ENCODE data around the gene CD320.
A peak's percentile ranks its signal among the peaks of the same experiment; 100 is the strongest.

The CD320 gene

DNA sequence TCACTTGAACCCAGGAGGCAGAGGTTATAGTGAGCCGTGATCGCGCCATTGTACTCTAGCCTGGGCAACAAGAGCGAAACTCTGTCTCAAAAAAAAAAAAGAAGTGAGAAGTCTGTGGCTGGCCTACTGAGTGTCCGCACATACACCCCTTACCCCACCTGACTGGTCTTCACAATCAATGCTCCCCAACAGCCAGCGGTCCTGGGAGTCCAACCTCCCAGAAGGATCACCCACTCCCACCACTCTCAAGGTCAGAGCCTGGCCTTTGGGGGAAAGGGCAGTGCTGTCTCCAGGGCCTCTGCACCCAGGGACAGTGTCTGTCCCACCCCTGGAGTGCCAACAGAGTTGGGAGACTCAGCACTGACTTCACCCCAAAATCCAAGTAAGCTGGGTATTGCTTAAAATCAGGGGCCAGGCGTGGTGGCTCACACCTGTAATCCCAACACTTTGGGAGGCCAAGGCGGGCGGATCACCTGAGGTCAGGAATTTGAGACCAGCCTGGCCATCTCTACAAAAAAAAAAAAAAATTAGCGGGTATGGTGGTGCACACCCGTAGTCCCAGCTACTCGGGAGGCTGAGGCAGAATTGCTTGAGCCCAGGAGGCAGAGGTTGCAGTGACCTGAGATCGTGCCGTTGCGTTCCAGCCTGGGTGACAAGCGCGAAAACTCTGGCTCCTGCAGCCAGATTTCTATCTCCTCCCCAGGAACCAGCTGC lies 2.3 kb upstream of the CD320 start:
- TF ChIP-seq, protein P1, sequence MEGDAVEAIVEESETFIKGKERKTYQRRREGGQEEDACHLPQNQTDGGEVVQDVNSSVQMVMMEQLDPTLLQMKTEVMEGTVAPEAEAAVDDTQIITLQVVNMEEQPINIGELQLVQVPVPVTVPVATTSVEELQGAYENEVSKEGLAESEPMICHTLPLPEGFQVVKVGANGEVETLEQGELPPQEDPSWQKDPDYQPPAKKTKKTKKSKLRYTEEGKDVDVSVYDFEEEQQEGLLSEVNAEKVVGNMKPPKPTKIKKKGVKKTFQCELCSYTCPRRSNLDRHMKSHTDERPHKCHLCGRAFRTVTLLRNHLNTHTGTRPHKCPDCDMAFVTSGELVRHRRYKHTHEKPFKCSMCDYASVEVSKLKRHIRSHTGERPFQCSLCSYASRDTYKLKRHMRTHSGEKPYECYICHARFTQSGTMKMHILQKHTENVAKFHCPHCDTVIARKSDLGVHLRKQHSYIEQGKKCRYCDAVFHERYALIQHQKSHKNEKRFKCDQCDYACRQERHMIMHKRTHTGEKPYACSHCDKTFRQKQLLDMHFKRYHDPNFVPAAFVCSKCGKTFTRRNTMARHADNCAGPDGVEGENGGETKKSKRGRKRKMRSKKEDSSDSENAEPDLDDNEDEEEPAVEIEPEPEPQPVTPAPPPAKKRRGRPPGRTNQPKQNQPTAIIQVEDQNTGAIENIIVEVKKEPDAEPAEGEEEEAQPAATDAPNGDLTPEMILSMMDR (IDR thresholded peaks at IDR 0.05; ENCODE audit: low read depth, low read length), result no peak
- no peak overlapping the region for H3K4me3 ChIP-seq (ENCODE audit: low read depth, low read length)

DNA sequence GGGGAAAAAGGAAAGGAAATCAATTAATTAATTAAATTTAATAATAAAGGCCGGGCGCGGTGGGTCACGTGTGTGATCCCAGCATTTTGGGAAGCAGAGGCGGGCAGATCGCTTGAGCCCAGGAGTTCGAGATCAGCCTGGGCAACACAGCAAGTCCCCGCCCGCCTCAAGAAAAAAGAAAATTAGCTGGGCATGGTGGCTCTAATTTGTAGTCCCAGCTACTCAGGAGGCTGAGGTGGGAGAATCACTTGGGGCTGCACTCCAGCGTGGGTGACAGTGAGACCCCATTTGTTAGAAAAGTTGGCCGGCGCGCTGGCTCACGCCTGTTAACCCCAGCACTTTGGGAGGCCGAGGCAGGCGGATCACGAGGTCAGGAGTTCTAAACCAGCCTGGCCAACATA lies 733 bp upstream of the CD320 start:
- peak overlapping the region; percentile 67; the same call in 1 of the 2 replicates for H3K4me3 ChIP-seq (ENCODE audit: low read depth, low read length)
- TF ChIP-seq, protein P1 (IDR thresholded peaks at IDR 0.05; ENCODE audit: low read depth, low read length), result no peak

DNA sequence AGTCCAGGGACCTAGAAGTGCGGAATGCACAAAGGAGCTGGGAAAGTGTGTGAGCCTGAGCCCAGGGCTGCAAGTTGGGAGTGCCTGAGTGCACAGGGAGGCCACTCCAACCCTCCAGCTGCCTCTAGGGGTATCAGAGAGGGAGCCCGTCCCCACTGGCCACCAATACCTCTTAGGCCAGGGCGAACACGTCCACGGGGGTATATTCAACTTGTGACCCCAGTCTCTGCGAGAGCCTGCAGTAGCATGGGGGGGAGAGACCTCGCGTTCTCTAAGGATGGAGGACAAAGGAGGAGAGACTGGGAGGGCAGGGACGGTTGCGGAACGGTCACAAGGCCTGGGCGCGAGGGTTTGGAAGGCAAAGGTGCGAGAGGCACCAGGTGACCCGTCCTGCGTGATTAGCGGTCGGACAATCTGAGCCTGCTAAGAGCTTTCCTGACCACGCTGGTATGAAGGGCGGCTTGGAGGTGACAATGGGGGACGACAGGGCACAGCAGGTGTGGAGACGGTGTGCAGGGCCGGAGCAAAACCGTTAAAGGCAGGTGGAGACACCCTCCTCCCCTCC lies 676 bp downstream of the CD320 start:
- H3K4me3 ChIP-seq (ENCODE audit: low read depth, low read length), result peak overlapping the region; percentile 67
- TF ChIP-seq, protein P1 (IDR thresholded peaks at IDR 0.05; ENCODE audit: low read depth, low read length), result no peak

DNA sequence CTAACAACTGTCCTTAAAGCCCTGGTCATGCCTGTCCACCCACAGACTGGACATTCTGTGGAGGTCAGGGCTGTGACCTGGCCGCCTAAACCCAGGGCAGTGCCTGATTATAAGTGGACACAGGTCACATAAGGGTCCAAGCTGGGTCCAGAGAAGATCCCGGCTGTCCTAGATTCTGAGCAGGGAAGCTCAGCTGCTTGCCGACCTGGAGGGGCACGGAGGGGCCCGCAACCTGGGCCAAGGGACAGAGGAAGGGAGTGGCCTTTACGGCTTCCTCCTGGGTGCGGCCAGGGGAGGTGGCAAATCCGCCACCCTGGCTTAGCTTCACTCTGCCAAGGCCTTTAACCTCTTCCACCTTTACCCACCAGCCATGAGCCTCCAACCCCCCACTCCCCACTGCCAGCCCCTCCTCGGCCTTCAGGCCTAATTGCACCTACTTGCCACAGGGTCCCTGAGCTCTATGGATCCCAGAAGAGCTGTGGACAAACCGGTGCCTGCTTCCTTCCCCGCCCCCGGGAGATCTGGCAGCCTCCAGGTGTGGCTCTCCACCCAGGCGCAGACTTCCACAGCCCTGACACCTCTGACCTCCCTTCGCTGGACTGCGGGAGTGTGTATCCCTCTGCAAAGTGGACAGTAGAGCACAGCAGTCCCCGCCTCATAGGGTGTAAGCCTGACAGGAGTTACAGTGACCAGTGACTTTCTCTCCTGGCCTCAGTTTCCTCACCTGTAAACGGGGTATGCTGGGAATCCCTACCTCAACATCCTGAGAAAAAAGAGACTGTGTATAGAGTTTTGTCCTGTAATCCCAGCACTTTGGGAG lies 1.7 kb downstream of the CD320 start:
- TF ChIP-seq, protein P1 (IDR thresholded peaks at IDR 0.05; ENCODE audit: low read depth, low read length), result no peak
- H3K4me3 ChIP-seq (ENCODE audit: low read depth, low read length), result no peak overlapping the region

DNA sequence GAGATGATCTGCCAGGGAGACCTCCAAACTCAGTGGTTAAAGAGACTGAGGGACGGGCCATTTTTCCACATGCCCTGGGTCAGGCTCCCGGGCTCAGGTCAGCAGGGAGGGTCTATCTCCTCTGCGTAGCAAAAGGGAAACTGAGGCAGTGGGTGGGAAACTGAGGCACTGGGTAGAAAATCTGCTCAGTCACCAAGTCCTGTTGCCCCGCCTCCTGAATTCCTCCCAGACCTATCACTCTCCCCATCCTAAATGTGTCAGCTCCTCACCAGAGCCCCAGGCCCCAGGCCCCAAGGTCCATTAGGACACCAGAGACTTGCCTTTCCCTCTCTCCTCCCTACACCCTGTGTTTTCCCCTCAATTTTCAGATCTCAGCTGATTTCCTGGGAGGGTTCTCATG lies 2.4 kb downstream of the CD320 start:
- no peak overlapping the region for H3K4me3 ChIP-seq (ENCODE audit: low read depth, low read length)
- TF ChIP-seq, protein P1 (IDR thresholded peaks at IDR 0.05; ENCODE audit: low read depth, low read length), result no peak

DNA sequence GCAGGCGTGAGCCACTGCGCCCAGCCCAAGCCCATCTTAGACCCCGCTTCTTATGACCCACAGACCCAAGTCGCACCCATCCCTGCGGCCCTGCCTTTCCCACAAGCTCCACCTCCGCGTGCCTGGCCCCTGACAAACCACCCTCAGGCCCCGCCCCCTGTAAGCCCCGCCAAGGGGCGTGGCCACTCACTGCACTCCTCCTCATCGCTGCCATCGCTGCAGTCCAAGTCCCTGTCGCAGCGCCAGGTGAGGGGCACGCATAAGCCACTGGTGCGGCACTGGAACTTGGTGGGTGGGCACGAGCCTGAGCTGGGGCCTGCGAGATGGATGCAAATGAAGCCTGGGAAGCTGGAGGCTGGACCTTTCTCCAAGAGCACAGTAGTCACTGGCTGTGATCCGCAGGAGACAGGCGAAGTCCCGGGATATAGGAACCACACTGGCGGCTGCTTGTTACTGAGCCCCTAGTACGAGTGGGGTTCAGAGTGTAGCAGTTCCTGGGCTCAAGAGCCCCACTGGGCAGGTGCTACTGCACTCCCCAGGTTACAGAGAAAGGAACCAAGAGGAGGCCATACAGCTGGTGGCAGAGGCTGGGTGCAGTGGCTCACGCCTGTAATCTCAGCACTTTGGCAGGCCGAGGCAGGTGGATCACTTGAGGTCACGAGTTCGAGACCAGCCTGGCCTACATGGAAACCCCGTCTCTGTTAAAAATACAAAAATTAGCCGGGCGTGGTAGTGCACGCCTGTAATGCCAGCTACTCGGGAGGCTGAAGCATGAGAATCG lies 3.1 kb downstream of the CD320 start:
- TF ChIP-seq, protein P1 (IDR thresholded peaks at IDR 0.05; ENCODE audit: low read depth, low read length), result no peak
- no peak overlapping the region for H3K4me3 ChIP-seq (ENCODE audit: low read depth, low read length)
